ENCODE results near the gene PLXNA1. TPM values are rescaled to one million over a fixed set of nuclear protein-coding genes. Genes with fewer than 3 reads are reported as not detected.

PLXNA1 gene
- total and polyA plus RNA-seq, 7 donors, result 7.7 to 20.1 (median 15.2) TPM

- intact Hi-C loops (cut with DNase I), result no loop called here
- ATAC-seq (no peak), DNase-seq (no peak)
- Histone ChIP-seq H3K27ac (no peak overlapping the region), H3K27me3 (ENCODE audit: insufficient read depth in 3 of 3, low read length in 2 of 3) (no peaks in the 10 kb centered on the region), H3K4me1 (no peaks in the 10 kb centered on the region), H3K4me3 (no peak overlapping the region), H3K36me3 (ENCODE audit: insufficient read depth in 1 of 2, low read depth in 1 of 2) (peaks cover 2 to 53% of the 10 kb centered on the region in 2 donors), H3K9me3 (no peaks in the 10 kb centered on the region)
- TF ChIP-seq, protein P1, sequence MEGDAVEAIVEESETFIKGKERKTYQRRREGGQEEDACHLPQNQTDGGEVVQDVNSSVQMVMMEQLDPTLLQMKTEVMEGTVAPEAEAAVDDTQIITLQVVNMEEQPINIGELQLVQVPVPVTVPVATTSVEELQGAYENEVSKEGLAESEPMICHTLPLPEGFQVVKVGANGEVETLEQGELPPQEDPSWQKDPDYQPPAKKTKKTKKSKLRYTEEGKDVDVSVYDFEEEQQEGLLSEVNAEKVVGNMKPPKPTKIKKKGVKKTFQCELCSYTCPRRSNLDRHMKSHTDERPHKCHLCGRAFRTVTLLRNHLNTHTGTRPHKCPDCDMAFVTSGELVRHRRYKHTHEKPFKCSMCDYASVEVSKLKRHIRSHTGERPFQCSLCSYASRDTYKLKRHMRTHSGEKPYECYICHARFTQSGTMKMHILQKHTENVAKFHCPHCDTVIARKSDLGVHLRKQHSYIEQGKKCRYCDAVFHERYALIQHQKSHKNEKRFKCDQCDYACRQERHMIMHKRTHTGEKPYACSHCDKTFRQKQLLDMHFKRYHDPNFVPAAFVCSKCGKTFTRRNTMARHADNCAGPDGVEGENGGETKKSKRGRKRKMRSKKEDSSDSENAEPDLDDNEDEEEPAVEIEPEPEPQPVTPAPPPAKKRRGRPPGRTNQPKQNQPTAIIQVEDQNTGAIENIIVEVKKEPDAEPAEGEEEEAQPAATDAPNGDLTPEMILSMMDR (IDR thresholded peaks at IDR 0.05), result no peak
- 84 to 88% (median 87%) methylated on average over 10 of the region's 10 CpGs for WGBS, 3 donors
Measured at GRCh38 chr3:127013181-127013580, 30.3 kb downstream of the PLXNA1 start.

- WGBS, 3 donors, result 94 to 96% (median 94%) methylated on average over 44 to 50 of the region's 50 CpGs
- peaks cover 2 to 61% of the 10 kb centered on the region in 2 donors for H3K36me3 ChIP-seq (ENCODE audit: insufficient read depth in 1 of 2, low read depth in 1 of 2)
Measured at GRCh38 chr3:127013758-127014535, 31.0 kb downstream of the PLXNA1 start.

DNA sequence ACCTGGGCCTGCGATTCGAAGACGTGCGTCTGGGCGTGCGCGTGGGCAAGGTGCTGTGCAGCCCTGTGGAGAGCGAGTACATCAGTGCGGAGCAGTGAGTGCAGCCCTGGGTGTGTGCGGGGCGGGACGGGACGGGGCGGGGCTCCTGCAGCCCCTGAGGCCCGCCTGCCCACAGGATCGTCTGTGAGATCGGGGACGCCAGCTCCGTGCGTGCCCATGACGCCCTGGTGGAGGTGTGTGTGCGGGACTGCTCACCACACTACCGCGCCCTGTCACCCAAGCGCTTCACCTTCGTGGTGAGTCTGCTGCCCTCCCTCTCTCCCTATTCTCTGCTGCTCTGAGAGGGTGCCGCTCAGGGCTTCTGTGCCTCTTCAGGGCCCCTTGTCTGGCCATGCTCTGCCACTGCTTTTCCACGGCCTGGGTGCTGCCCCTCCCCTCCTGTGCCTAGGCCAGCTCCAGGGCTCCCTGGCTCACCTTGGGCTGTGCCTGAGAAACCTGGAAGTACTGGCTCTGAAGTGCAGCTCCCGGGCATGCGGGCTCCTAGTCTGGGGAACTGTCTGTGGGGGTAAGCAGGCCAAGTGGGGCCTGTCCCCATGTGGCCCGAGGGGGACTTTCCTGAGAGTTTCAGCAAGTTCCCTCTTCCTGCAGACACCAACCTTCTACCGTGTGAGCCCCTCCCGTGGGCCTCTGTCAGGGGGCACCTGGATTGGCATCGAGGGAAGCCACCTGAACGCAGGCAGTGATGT is 31.8 kb downstream of the PLXNA1 start:
- Histone ChIP-seq H3K27ac (no peak overlapping the region), H3K36me3 (ENCODE audit: insufficient read depth in 1 of 2, low read depth in 1 of 2) (peaks cover 2 to 67% of the 10 kb centered on the region in 2 donors), H3K4me3 (no peak overlapping the region), H3K27me3 (ENCODE audit: insufficient read depth in 3 of 3, low read length in 2 of 3) (no peaks in the 10 kb centered on the region), H3K4me1 (no peaks in the 10 kb centered on the region), H3K9me3 (no peaks in the 10 kb centered on the region)
- TF ChIP-seq, protein P1 (IDR thresholded peaks at IDR 0.05), result no peak
- ATAC-seq (no peak), DNase-seq (no peak)
- 91 to 92% (median 92%) methylated on average over 31 to 35 of the region's 35 CpGs for WGBS, 3 donors
- intact Hi-C loops (cut with DNase I), result no loop called here

More at GRCh38 chr3:127013758-127014535, 31.0 kb downstream of the PLXNA1 start:
- H3K4me3 ChIP-seq, result no peak overlapping the region
- no peaks in the 10 kb centered on the region for H3K4me1 ChIP-seq
- ATAC-seq (no peak), DNase-seq (no peak)
- intact Hi-C loops (cut with DNase I), result no loop called here
- no peaks in the 10 kb centered on the region for H3K27me3 ChIP-seq (ENCODE audit: insufficient read depth in 3 of 3, low read length in 2 of 3)
- no peak overlapping the region for H3K27ac ChIP-seq
- TF ChIP-seq, protein P1 (IDR thresholded peaks at IDR 0.05), result no peak
- no peaks in the 10 kb centered on the region for H3K9me3 ChIP-seq

- DNase-seq, result no peak
- H3K36me3 ChIP-seq (ENCODE audit: insufficient read depth in 1 of 2, low read depth in 1 of 2), result peaks cover 2 to 74% of the 10 kb centered on the region in 2 donors
- H3K4me1 ChIP-seq, result no peaks in the 10 kb centered on the region
- 84 to 89% (median 88%) methylated on average over 17 of the region's 17 CpGs for WGBS, 3 donors
- intact Hi-C loops (cut with DNase I), result no loop called here
- H3K9me3 ChIP-seq, result no peaks in the 10 kb centered on the region
- H3K27me3 ChIP-seq (ENCODE audit: insufficient read depth in 3 of 3, low read length in 2 of 3), result no peaks in the 10 kb centered on the region
- H3K4me3 ChIP-seq, result no peak overlapping the region
- TF ChIP-seq, protein P1 (IDR thresholded peaks at IDR 0.05), result no peak
- no peak overlapping the region for H3K27ac ChIP-seq
- ATAC-seq, result no peak
Measured at GRCh38 chr3:127015282-127016042, 32.5 kb downstream of the PLXNA1 start.

Measured in psoas muscle (tissue), 8 donors.